ENCODE measurements around the gene DET1.

The DET1 gene

DNA sequence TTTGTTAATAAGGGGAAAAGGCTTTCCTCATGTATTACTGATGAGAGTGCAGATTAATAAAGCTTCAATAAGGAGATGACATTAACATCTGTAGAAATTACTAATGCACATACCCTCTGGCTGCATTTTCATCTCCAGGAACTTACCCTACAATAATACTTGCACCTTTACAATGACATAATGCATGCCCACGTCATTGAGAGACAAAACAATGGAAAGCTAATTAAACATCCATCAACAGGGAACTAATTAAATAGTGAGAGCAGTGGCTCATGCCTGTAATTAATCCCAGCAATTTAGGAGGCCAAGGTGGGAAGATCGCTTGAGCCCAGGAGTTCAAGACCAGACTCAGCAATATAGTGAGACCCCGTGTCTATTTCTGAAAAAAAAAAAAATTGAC lies 32.8 kb upstream of the DET1 start:
- TF ChIP-seq, protein P1, sequence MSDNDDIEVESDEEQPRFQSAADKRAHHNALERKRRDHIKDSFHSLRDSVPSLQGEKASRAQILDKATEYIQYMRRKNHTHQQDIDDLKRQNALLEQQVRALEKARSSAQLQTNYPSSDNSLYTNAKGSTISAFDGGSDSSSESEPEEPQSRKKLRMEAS (IDR thresholded peaks at IDR 0.05; ENCODE audit: low read depth, low read length): no peak
- no peak for TF ChIP-seq CTCF (IDR thresholded peaks at IDR 0.05; ENCODE audit: low read depth, low read length)
- no peak for TF ChIP-seq POLR2A (IDR thresholded peaks at IDR 0.05; ENCODE audit: extremely low read depth, insufficient read length)
- no peak for TF ChIP-seq MYC (IDR thresholded peaks at IDR 0.05; ENCODE audit: low read depth, low read length)
- H3K4me3 ChIP-seq (ENCODE audit: low read depth, low read length): no peak overlapping the region
- no peak for DNase-seq (ENCODE audit: low read depth)

DNA sequence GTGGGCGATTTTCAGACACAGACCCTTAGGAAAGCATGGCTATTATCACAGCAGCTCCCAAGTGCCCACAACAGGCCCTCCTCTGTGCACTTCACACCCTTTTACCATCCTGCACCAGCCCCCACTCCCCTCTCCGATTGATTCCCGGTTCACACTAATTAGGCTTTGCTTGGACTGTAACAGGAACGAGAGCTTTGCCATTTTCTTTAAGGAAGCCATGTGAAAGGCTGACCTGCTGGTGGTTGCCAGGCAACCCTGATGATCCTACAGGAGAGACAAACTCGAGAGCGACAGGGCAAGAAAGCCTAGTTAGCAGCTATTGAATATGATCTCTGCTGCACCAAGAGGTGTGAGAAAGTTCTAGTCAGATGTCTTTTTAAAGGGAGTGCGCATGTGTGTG lies 28.2 kb upstream of the DET1 start:
- no peak overlapping the region for H3K4me3 ChIP-seq (ENCODE audit: low read depth, low read length)
- no peak for DNase-seq (ENCODE audit: low read depth)
- TF ChIP-seq, protein P1 (IDR thresholded peaks at IDR 0.05; ENCODE audit: low read depth, low read length): no peak
- TF ChIP-seq MYC (IDR thresholded peaks at IDR 0.05; ENCODE audit: low read depth, low read length): no peak
- no peak for TF ChIP-seq POLR2A (IDR thresholded peaks at IDR 0.05; ENCODE audit: extremely low read depth, insufficient read length)
- TF ChIP-seq CTCF (IDR thresholded peaks at IDR 0.05; ENCODE audit: low read depth, low read length): no peak

DNA sequence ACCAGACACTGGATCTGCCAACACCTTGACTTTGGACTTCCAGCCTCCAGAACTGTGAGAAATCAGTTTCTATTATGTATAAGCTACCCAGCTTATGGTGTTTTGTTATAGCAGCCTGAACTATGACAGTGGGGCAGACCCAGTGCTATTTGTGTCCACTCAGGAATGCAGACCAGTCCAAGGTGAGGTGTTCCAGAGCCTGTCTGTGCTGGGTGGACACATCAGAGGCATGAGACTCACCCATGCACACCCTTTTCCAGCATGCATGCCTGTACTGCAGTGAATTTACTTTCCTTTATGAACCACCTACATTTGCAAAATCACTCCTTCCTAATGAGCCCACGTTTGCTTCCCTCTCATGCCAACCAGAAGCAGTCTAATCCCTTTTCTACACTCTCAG lies 27.6 kb upstream of the DET1 start:
- H3K4me3 ChIP-seq (ENCODE audit: low read depth, low read length): no peak overlapping the region
- TF ChIP-seq, protein P1 (IDR thresholded peaks at IDR 0.05; ENCODE audit: low read depth, low read length): no peak
- TF ChIP-seq CTCF (IDR thresholded peaks at IDR 0.05; ENCODE audit: low read depth, low read length) (no peak), POLR2A (IDR thresholded peaks at IDR 0.05; ENCODE audit: extremely low read depth, insufficient read length) (no peak), MYC (IDR thresholded peaks at IDR 0.05; ENCODE audit: low read depth, low read length) (no peak)
- DNase-seq (ENCODE audit: low read depth): no peak

DNA sequence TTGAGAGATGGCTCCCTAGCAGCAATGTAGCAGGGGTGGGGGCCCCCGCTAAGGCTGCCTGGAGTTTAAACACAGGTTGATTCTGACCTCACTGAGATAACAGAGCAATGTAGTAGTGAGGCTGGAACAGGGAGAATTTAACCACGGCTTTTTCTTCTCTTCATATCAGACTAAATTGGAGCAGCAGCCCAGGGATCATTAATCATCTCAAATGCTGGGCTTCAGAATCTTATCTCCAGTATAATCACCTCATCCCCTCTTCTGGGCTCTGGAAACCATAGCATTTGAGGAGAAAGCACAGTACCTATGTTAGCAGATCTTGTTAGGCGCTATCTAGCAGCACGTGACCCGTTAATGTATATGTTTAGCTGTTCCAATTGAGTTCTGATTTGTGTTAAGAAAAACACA lies 25.4 kb upstream of the DET1 start:
- H3K4me3 ChIP-seq (ENCODE audit: low read depth, low read length): no peak overlapping the region
- DNase-seq (ENCODE audit: low read depth): no peak
- TF ChIP-seq, protein P1 (IDR thresholded peaks at IDR 0.05; ENCODE audit: low read depth, low read length): no peak
- TF ChIP-seq CTCF (IDR thresholded peaks at IDR 0.05; ENCODE audit: low read depth, low read length) (no peak), MYC (IDR thresholded peaks at IDR 0.05; ENCODE audit: low read depth, low read length) (no peak), POLR2A (IDR thresholded peaks at IDR 0.05; ENCODE audit: extremely low read depth, insufficient read length) (no peak)

DNA sequence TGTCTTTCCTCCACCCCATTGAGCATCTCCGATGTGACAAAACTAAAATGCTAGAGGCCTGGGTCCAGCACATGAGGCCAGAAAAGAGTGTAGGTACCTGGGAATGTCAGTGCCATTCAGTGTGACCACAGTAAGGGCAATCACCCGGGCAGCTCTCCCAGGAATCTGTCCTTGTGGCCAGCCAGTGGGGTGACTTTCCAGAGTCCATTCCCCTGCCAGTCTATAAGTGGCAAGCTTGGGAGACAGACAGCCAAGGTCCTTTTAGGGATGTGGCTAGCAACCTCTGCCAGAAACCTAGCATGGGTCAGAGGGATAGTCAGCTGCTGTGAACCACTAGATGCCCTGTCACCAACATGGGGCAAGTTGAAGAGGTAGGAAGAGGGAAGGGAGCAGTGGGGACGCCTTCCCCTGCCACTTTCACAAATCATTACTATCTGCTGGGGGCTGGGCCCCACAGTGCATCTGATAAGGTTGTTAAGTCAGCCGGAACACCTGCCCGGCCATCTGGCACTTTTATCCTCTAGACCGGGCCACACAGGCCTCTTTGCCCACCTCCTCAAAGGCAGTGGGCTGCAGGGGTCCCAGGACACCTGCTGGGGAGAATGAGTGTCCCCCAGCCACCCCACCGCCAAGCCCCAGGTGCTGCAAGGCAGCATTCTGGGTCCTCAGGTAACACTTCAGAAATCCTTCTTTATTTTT lies 24.8 kb upstream of the DET1 start:
- TF ChIP-seq MYC (IDR thresholded peaks at IDR 0.05; ENCODE audit: low read depth, low read length) (no peak), CTCF (IDR thresholded peaks at IDR 0.05; ENCODE audit: low read depth, low read length) (no peak), POLR2A (IDR thresholded peaks at IDR 0.05; ENCODE audit: extremely low read depth, insufficient read length) (no peak)
- TF ChIP-seq, protein P1 (IDR thresholded peaks at IDR 0.05; ENCODE audit: low read depth, low read length): no peak
- no peak overlapping the region for H3K4me3 ChIP-seq (ENCODE audit: low read depth, low read length)
- no peak for DNase-seq (ENCODE audit: low read depth)

All from NB4 (cell line).